HG03378 (cell line): ENCODE results near the gene SLC26A6.

Experiments used
- ATAC-seq: cut with Tn5 transposase; IDR thresholded peaks from one replicate; pipeline ENCODE4 v1.9.1; 2021; ENCODE audit warnings: mild to moderate bottlenecking, moderate library complexity; ENCODE audit not compliant: unreplicated experiment

SLC26A6 gene

GRCh38 chr3:48600711-48601621 is 34.3 kb downstream of the SLC26A6 start:
- ATAC-seq: no peak

- ATAC-seq: no peak
Observed at GRCh38 chr3:48599509-48600285, 35.6 kb downstream of the SLC26A6 start.

GRCh38 chr3:48599077-48599501 is 36.2 kb downstream of the SLC26A6 start:
- ATAC-seq: no peak

GRCh38 chr3:48598323-48599076 is 36.8 kb downstream of the SLC26A6 start:
- ATAC-seq: no peak

- no peak for ATAC-seq
Observed at GRCh38 chr3:48597408-48597800, 37.9 kb downstream of the SLC26A6 start.

GRCh38 chr3:48596676-48597407 is 38.4 kb downstream of the SLC26A6 start:
- ATAC-seq: no peak

- ATAC-seq: no peak
Observed at GRCh38 chr3:48596157-48596556, 39.1 kb downstream of the SLC26A6 start.

- no peak for ATAC-seq
Observed at GRCh38 chr3:48595526-48596121, 39.6 kb downstream of the SLC26A6 start.

GRCh38 chr3:48595075-48595525 is 40.2 kb downstream of the SLC26A6 start, which contains the start of gene COL7A1:
TSS of gene COL7A1 (minus strand) at chr3:48595329. CDS start at chr3:48595159, 170 bp downstream.
- ATAC-seq: no peak

GRCh38 chr3:48594417-48595049 is 40.7 kb downstream of the SLC26A6 start:
- ATAC-seq: no peak

GRCh38 chr3:48593337-48593736 is 41.9 kb downstream of the SLC26A6 start:
- ATAC-seq: no peak

- ATAC-seq: no peak
Observed at GRCh38 chr3:48592519-48593087, 42.7 kb downstream of the SLC26A6 start.

- ATAC-seq: no peak
Observed at GRCh38 chr3:48591886-48592518, 43.3 kb downstream of the SLC26A6 start.

GRCh38 chr3:48591436-48591835 is 43.8 kb downstream of the SLC26A6 start:
- ATAC-seq: no peak

- no peak for ATAC-seq
Observed at GRCh38 chr3:48588230-48588629, 47.0 kb downstream of the SLC26A6 start.

GRCh38 chr3:48587686-48588085 is 47.6 kb downstream of the SLC26A6 start:
- ATAC-seq: no peak

GRCh38 chr3:48585411-48585810 is 49.9 kb downstream of the SLC26A6 start:
- ATAC-seq: no peak

- no peak for ATAC-seq
Observed at GRCh38 chr3:48584836-48585235, 50.4 kb downstream of the SLC26A6 start.
